ENCODE results near the gene TAS2R30.

DNA sequence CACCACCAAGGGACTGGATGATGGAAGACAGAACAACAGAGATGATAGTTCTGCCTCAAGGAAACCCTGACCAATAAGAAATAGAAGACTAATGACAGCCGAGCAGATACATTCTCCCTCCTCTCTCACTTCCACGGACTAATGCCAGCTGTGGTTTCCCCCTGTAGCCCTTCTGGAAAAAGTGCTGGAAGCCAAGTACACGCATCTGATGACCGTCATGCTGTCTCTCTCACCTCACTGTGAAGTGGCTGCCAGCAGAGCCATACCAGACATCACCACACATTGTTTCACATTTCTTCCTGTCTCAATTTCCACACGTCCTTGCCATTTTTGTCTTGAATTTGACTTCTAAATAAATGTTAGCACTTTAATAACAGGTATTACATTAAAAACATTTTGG lies 45.2 kb downstream of the TAS2R30 start:
- no peak for TF ChIP-seq EZH2 (IDR thresholded peaks at IDR 0.05; ENCODE audit: borderline replicate concordance, low read length)
- TF ChIP-seq, protein P1, sequence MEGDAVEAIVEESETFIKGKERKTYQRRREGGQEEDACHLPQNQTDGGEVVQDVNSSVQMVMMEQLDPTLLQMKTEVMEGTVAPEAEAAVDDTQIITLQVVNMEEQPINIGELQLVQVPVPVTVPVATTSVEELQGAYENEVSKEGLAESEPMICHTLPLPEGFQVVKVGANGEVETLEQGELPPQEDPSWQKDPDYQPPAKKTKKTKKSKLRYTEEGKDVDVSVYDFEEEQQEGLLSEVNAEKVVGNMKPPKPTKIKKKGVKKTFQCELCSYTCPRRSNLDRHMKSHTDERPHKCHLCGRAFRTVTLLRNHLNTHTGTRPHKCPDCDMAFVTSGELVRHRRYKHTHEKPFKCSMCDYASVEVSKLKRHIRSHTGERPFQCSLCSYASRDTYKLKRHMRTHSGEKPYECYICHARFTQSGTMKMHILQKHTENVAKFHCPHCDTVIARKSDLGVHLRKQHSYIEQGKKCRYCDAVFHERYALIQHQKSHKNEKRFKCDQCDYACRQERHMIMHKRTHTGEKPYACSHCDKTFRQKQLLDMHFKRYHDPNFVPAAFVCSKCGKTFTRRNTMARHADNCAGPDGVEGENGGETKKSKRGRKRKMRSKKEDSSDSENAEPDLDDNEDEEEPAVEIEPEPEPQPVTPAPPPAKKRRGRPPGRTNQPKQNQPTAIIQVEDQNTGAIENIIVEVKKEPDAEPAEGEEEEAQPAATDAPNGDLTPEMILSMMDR (conservative IDR thresholded peaks at IDR 0.05 in 1 of 2, IDR thresholded peaks at IDR 0.05 in 1 of 2; ENCODE audit: extremely low read depth in 1 of 2, insufficient read depth in 1 of 2, low read depth in 1 of 2, low read length in 2 of 2) = no peak

All from mammary epithelial cell (primary cell).